ENCODE results near the gene CFD. TPM values are rescaled to one million over a fixed set of nuclear protein-coding genes. Genes with fewer than 3 reads are reported as not detected.
"Not testable (repeated sequence)": the region's sequence is repeated elsewhere in the genome, so short reads cannot be mapped to it uniquely, and the experiment has no call there.

The CFD gene
- total RNA-seq, 1 donor from 2014 or later = 5.2 TPM

DNA sequence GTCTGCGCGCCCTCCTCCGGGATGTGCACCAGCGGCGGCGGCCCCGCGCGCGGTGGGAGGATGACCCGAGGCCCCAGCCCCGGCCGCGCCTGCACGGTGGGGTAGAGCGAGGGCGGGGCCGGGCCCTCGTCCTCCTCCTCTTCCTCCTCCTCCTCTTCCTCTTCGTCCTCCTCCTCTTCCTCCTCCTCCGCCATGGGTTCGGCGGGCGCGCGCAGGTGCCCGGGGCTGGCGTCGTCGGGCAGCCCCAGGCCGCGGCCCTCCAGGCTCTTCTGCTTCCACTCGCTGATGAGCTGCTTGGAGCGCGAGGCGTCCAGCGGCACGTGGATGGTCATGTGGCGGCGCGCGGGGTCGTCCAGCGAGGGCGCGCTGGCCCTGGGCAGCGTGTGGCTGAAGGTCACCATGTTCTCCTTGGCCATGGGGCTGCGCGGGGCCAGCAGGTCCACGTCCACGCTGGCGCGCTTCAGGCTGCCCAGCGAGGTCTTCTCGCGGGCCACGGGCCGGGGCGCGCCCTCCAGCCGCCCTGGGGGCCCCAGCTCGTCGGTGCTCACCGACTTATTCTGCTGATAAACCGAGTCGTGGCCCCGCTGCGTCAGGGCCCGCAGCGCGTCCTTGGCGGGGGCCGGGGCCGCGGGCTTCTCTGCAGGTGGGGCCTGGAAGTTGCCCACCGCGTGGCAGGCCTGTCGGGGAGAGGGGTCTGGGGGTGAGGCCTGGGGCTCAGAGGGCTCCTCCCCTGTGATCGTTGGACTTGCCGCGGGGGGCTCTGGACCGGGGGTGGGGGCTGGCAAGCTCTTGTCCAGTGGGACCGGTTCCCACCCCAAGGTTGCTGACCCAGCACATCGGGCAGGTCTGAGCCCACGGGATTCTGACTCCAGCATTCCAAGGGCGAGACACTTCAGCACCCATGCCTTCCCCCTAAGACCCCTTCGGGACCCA is 46.0 kb upstream of the CFD start:
- no peak overlapping the region for H3K4me3 ChIP-seq (ENCODE audit: low read depth, low read length)
- TF ChIP-seq, protein P1, sequence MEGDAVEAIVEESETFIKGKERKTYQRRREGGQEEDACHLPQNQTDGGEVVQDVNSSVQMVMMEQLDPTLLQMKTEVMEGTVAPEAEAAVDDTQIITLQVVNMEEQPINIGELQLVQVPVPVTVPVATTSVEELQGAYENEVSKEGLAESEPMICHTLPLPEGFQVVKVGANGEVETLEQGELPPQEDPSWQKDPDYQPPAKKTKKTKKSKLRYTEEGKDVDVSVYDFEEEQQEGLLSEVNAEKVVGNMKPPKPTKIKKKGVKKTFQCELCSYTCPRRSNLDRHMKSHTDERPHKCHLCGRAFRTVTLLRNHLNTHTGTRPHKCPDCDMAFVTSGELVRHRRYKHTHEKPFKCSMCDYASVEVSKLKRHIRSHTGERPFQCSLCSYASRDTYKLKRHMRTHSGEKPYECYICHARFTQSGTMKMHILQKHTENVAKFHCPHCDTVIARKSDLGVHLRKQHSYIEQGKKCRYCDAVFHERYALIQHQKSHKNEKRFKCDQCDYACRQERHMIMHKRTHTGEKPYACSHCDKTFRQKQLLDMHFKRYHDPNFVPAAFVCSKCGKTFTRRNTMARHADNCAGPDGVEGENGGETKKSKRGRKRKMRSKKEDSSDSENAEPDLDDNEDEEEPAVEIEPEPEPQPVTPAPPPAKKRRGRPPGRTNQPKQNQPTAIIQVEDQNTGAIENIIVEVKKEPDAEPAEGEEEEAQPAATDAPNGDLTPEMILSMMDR (conservative IDR thresholded peaks at IDR 0.05; ENCODE audit: low read depth, low read length) = no peak

DNA sequence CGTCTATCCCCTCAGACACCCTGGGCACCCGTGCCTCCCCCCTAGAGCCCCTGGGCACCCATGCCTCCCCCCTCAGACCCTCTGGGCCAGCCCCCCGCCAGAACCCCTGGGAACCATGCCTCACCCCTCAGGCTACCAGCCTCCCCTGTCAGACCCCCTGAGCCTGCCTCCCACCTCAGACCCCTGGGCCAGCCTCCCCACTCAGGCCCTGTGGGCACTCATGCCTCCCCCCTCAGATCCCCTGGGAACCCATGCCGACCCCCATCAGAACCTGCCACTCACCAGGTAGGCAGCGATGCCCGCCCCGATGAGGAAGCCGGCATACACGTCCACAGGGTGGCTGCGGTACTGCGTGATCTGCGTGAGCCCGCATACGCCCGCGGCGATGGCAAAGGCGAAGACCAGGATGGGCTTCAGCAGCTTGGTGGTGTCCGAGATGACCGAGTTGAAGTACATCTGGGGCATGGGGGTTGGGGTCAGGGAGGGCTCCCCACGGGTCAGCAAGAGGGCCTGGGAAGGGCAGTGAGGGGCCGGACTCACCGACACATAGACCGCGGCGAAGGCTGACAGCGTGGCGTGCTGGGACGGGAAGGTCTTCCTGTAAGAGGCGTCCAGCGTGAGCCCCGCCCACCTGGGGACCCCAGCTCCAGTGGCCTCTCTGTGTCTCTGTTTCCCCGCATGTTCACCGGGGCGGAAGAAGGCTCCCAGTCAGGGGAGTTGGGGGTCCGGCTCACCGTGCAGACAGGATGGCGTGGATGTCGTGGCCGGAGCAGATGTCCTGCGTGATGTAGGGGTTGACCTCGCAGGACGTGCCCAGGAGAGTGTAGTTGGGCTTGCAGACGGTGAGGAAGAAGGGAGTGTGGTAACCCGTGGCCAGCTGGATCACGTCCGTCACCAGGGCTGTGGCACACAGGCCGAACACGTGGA is 45.0 kb upstream of the CFD start:
- H3K4me3 ChIP-seq (ENCODE audit: low read depth, low read length) = no peak overlapping the region
- TF ChIP-seq, protein P1 (conservative IDR thresholded peaks at IDR 0.05; ENCODE audit: low read depth, low read length) = no peak
- no peak for DNase-seq (ENCODE audit: low read depth)

More for the DNA sequence above, 46.0 kb upstream of the CFD start:
- DNase-seq (ENCODE audit: low read depth) = no peak

DNA sequence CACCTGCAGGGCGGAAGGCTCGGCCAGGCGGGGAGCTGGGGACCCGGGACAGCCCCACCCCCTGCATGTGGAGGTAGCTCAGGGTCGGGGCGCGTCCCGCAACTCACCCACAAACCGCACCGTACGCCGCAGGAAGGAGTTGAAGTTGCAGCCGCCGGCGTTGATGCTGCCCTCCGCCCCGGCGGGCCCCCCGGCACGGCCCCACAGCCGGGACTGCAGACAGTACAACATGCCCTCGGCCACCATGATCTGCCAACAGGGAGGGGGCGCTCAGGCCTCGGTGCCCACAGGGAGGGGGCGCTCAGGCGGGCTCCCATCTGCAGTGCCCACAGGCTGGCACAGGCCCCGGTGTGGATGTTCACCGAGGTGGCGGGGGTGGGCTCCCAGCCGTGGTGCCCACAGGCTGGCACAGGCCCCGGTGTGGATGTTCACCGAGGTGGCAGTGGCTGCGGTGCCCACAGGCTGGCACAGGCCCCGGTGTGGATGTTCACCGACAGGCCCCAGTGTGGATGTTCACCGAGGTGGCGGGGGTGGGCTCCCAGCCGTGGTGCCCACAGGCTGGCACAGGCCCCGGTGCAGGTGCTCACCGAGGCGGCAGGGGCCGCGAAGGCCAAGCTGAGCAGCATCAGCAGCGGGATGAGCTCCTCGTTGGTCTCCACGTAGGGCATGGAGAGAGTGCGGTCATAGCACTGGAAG is 44.2 kb upstream of the CFD start:
- H3K4me3 ChIP-seq (ENCODE audit: low read depth, low read length) = no peak overlapping the region
- TF ChIP-seq, protein P1 (conservative IDR thresholded peaks at IDR 0.05; ENCODE audit: low read depth, low read length) = no peak
- no peak for DNase-seq (ENCODE audit: low read depth)

DNA sequence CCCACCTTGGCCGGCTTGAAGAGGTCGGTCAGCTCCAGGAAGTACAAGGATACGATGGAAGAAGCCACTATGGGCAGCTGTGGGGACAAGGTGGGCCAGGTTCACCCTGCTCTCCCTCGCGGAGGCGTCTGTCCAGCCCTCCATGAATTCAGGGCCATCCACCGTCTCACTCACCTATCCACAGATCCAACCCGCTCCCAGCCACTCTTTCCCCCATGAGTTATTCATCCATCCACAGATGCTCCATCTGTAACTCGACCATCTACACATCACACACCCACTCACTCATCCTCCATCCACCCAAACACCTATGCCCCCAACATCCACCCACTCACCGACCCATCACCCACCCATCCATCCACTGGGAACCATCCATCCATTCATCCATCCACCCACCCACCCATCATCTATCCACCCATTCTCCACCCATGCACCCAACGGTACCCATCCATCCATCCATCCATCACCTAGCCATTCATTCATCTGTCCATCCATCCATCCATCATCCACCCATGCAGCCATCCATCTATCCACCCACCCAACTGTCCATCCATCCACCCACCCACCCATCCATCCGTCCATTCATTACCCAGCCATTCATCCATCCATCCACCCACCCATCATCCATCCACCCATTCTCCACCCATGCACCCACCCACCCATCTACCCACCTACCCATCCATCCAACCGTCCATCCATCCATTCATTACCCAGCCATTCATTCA is 43.5 kb upstream of the CFD start:
- TF ChIP-seq, protein P1 (conservative IDR thresholded peaks at IDR 0.05; ENCODE audit: low read depth, low read length) = no peak
- DNase-seq (ENCODE audit: low read depth) = no peak
- H3K4me3 ChIP-seq (ENCODE audit: low read depth, low read length) = no peak overlapping the region

DNA sequence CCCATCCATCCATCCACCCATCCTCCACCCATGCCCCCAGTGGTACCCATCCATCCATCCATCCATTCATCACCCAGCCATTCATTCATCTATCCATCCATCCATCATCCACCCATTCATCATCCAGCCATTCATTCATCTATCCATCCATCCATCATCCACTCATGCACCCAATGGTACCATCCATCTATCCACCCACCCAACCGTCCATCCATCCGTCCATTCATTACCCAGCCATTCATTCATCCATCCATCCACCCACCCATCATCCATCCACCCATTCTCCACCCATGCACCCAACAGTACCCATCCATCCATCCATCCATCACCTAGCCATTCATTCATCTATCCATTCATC is 43.0 kb upstream of the CFD start:
- DNase-seq (ENCODE audit: low read depth) = no peak
- TF ChIP-seq, protein P1 (conservative IDR thresholded peaks at IDR 0.05; ENCODE audit: low read depth, low read length) = no peak
- no peak overlapping the region for H3K4me3 ChIP-seq (ENCODE audit: low read depth, low read length)

DNA sequence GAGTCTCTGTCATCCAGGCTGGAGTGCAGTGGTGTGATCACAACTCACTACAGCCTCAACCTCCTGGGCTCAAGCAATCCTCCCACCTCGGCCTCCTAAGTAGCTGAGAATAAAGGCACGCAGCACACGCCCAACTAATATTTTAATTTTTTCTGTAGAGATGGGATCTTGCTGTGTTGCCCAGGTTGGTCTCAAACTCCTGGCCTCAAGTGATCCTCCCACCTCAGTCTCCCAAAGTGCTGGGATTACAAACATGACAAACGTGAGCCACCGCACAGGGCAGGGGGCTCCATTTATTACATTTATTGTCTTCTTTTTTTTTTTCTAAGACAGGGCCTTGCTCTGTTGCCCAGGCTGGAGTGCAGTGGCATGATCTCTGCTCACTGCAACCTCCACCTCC is 39.3 kb upstream of the CFD start:
- not testable (repeated sequence) for DNase-seq (ENCODE audit: low read depth); H3K4me3 ChIP-seq (ENCODE audit: low read depth, low read length)
